OCI-LY1 (cell line): ENCODE measurements around the gene ADAMTS6.
"Not testable (repeated sequence)": the region's sequence is repeated elsewhere in the genome, so short reads cannot be mapped to it uniquely, and the experiment has no call there.

Source experiments
- CTCF ChIP-seq: fragments of 200-600 bp; sonication (generic), shearing (Covaris generic); IDR thresholded peaks from 2 replicates; pipeline ENCODE4 v1.5.1; 2017; ENCODE audit warnings: mild to moderate bottlenecking, antibody characterized with exemption, low read length, moderate library complexity, mixed read lengths
- EZH2 ChIP-seq: fragments of 200-600 bp; sonication (generic), shearing (Covaris generic); IDR thresholded peaks from 2 replicates; pipeline ENCODE4 v1.8.0; 2017; ENCODE audit warnings: borderline replicate concordance, mixed run types, mild to moderate bottlenecking, antibody characterized with exemption, low read length, moderate library complexity, mixed read lengths

- TF ChIP-seq CTCF, EZH2: not testable (repeated sequence)
These were observed 111.2 kb downstream of the ADAMTS6 start for GRCh38 chr5:65370505-65370904.
